ENCODE measurements around the gene PRF1.
"Not testable (repeated sequence)": the region's sequence is repeated elsewhere in the genome, so short reads cannot be mapped to it uniquely, and the experiment has no call there.

The PRF1 gene

DNA sequence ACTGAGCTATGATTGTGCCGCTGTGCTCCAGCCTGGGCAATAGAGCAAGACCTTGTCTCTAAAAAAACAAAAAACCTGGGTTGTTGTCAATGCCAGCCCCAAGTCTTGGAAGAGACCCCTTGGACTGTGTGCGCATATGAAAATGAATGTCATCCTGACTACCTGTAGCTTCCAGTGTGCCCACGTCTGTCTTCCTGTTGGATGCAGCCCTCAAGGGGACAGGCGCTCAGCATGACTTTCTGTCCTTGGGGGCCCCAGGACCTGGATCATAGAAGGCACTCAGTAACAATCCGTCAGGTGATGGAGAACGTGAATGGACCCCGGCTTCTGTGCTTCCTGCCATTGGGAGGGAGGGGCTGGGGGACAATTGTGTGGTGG is 9.0 kb downstream of the PRF1 start:
- no peak for DNase-seq (ENCODE audit: low spot score)

DNA sequence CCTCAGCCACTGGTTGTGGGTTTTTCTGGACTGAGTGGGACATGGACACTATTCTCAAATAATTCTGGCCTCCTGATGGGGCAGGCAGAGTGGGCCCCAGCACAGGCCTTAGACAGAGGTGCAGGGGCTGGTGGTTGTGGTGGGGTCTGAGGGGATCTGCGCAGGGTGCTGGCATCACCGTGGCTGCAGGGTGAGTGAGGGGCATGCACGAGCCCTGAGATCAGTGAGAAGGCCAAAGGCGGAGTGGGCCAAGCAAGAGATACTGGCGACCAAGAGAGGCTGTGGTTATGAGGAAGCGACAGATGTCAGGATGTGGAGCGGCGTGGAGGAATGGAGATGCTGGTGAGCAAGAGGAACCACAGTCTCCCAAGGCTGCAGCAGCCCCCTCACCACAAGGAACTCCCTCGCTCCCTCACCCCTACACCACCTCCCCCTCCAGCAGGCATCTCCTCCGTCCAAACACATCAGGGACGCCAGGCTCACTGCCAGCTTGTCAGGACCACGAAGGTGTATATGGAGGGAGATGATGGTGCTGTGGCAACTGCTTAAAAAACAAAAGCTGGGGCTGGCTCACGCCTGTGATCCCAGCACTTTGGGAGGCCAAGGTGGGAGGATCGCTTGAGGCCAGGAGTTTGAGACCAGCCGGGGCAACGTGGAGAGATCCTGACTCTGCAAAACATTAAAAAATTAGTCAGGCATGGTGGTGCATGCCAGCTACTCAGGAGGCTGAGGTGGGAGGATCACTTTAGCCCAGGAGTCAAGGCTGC is 9.6 kb downstream of the PRF1 start:
- no peak for DNase-seq (ENCODE audit: low spot score)

DNA sequence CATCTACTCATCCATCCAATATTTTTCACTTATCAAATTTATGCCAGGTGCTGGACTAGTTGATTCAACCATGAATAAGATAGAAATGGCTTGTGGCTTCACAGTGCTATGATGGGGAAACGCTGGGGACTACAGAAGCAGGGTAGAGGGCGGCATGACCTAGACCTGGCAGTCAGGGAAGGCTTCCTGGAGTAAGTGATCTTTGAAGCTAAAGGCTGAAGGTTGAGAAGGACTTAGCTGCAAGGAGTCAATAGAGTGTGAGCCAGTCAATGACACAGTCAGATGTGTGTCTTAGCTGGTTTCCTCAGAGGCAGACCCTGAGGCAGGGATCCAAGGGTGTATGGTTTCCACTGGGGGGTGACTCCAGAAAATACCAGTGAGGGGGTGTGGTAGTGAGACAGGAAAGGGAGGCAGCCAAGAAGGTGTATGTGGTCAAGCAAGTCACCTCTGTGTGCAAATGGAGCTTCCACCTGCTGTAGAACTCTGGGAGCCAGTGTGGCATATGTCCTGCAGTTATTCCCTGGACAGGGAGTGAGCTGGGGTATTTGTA is 10.3 kb downstream of the PRF1 start:
- no peak for DNase-seq (ENCODE audit: low spot score)

DNA sequence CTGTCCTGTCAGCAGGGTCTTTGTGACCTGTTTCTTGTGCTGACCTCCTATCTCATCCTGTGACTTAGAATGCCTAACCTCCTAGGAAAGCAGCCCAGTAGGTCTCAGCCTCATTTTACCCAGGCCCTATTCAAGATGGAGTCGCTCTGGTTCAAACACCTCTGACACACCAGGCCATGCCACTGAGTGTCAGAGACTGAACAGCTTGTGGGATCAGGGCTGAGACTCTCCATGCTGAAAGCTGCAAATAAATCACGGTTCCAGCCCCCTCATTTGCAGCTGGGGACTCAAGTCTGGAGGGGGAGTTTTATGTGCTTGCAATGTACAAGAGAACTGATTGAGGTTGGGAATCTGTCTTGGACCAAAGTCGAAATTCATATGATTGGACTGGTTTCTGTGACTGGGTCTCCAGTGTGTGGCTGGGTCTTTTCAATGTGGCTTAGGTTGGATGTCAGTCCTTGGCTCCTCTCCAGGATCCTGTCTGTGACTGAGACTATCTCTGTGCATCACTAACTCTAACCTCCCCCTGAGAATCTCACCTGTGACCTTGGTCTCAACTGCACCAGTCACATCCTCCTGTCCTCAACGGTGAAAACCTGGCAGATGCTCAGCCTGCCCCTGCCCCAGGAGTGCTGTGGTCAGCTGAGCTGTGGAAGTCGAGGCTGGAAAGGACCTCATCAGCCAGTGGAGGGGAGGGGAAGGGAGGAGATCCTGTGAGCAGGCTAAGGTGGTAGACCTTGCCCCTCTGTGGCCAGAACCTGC is 11.7 kb downstream of the PRF1 start:
- no peak for DNase-seq (ENCODE audit: low spot score)

DNA sequence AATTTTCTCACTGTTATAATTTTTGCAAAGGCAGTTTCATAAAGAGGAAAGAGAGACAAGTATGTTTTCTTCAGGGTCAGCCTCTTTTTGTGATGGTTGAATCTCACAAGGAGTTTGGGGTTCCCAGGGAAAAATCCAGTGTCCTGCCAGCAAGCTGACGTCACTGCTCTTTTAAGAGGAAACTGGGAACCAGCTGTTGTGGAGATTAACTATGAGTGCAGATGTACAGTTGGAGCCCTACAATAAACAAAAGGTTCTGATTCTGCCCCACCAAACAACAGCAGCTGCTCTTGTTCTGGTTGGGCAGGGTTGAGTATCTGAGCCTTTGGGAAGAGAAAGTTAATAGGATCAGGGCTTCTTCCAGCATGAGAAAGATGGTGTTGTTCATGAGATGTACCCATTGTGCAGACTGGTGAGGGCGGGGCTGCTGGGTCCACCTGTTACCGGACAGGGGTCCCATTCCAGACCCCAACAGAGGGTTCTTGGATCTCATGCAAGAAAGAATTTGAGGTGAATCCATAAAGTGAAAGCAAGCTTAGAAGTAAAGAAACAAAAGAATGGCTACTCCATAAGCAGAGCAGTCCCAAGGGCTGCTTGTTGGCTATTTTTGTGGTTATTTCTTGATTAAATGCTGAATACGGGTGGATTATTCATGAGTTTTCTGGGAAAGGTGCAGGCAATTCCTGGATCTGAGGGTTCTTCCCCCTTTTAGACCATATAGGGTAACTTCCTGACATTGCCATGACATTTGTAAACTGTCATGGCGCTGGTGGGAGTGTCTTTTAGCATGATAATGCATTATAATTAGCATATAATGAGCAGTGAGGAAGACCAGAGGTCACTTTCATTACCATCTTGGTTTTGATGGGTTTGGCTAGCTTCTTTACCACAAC is 12.5 kb downstream of the PRF1 start:
- DNase-seq (ENCODE audit: low spot score) = no peak

DNA sequence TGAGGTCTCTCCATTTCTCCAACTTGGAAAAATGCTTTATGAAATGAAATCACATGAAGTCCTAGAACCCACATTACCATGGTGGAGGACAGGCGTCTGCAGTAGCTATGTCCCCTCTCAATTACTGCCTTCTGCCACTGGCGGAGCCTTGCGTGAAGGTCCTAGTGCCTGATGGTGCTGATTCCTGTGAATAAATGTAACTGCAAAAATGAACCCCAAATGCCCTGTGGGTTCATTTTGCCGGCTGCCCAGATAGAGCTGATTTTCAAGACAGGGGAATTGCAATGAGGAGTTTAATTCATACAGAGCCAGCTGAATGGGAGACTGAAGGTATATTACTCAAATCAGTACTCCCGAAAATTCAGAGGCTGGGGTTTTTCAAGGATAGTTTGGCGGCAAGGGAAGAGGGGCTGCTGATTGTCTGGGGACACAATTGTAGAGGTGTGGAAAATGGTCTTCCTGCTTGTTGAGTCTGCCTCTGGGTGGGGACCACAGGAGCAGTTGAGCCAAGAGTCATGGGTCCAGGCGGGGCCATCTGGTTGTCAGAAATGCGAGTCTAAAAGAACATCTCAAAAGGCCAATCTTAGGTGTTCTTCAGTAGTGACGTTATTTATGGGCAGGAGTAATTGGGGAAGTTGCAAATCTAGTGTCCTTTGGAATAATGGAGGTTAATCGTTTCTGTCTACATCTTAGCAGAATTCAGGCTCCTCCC is 13.5 kb downstream of the PRF1 start:
- no peak for DNase-seq (ENCODE audit: low spot score)

DNA sequence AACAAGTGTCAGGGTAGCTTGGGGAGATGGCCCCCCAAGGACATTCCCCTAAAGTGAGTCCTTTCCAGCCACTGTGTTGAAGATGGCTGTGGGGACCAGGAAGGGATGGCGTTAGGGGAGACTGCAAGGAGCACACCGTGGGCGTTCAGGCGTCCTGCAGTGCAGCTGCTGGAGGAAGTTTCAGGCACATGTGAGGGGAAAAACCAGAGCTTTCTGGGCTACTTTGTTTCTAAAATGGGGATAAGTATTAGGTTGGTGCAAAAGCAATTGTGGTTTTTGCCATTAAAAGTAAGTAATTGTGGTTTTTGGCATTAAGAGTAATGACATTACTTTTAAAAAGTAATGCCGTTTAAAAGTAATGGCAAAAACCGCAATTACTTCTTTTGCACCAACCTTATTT is 14.3 kb downstream of the PRF1 start:
- no peak for DNase-seq (ENCODE audit: low spot score)

DNA sequence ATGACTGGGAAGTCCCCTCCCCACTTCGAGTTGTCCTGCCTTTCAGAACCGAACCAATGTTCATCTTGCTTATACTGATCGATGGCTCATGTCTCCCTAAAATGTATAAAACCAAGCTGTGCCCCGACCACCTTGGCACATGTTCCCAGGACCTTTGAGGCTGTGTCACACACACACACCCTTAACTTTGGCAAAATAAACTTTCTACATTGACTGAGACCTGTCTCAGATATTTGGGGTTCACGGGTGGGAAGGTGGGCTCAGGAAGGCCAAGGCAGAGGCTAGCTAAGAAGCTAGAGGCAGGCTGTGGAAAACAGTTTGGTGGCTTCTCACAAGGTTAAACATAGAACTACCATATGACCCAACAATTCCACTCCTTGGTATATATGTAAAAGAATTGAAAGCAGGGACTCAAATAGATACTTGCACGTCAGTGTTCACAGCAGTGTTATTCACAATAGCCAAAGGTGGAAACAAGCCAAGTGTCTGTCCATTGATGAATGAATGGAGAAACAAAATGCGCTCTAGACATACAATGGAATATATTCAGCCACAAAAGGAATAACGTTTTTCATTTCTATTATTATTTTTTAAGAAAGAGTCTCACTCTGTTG is 15.4 kb downstream of the PRF1 start:
- peak; percentile 51 for DNase-seq (ENCODE audit: low spot score)

DNA sequence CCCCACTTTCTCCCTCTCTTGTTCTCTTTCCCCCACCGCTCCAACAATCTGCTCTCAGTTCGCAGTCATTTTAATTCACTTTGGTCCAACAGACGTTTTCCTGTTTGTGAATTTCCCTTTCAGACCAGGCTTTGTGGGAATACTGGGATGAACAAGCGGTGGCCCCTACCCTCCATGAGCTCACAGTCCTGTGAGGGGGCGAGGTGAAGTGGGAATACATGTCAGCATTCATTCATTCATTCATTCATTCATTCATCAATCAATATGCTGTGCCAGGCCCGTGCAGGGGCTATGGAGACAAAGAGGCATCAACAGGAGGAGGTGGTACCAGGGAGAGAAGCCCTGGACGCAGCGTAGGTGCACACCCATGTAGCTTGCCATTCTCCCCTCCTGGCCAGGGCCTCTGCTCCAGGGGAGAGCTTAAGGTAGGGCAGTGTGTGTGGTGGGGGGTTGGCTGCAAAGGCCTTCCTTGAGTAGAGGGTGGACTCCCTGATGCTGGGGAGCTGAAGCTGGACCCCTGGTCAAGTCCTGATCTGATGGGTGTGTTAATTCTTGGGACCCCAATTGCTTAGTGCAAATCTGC is 16.1 kb downstream of the PRF1 start:
- no peak for DNase-seq (ENCODE audit: low spot score)

DNA sequence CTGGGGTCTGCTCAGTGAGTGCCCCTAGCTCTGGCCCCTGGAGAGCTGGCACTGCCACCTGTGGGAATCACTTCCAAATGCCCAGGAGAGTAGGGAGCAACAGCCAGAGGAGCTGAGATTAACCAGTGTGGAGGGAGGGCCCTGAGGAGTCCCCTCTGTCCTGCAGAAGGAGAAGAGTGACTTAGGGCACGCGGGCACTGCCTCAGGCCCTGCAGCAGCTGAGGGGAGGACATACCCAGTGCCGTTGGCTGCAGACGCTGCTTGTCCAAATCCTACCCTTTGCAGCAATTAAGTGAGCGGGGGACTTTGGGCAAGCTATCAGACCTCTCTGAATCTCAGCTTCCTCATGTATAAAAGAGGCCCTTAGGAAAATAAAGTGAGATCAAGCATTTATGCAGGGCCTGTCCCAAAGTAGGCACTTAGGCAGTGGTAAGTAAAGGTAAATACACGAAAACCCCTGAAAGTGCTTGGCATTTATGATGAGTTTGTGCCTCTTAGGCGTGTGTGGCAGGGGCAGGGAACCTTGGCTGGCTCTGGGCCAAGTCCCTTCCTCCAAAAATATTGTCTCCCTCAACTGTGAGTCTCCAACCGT is 16.9 kb downstream of the PRF1 start:
- no peak for DNase-seq (ENCODE audit: low spot score)

DNA sequence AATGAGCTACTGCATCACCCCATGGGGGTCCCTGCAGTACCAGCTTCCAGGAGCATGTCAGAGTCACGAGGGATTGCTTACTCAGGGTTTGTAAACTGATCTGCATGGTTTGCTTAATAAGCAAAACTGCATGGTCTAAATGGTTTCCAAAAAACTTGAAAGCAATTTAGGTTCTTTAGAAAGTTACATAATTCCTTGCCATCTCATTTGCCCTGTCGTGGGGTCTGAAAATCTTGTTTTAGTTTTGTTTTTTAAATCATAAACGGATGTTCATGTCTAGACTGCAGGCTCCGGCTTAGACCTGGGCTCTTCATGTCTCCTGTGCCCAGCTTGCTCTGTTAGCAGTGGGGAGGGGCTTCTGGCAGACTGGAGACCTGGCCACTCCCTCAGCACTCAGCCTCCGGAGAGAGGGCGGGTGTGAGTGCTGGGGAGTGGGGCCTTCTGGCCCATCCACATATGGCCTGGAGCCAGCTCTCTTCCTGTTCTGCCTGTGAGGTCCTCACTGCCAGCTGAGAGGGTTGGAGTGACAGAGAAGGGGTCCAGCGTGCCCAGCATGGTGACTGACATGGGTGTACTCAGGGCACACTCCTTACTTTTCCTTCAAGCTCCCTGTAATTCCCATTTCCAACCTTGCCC is 17.5 kb downstream of the PRF1 start:
- DNase-seq (ENCODE audit: low spot score) = no peak

DNA sequence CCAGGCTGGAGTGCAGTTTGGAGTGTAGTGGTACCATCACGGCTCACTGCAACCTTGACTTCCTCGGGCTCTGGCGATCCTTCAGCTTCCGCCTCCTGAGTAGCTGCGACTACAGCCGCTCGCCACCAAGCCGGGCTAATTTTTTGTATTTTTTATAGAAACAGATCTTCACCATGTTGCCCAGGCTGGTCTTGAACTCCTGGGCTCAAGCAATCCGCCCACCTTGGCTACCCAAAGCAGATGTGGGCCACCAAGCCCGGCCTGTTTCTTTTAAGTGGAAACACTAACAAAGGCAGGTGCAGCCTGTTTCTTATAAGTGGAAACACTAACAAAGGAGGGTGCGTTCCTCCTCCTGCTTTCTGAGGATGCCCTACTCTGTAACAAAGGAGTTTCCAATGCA is 18.2 kb downstream of the PRF1 start:
- no peak for DNase-seq (ENCODE audit: low spot score)

DNA sequence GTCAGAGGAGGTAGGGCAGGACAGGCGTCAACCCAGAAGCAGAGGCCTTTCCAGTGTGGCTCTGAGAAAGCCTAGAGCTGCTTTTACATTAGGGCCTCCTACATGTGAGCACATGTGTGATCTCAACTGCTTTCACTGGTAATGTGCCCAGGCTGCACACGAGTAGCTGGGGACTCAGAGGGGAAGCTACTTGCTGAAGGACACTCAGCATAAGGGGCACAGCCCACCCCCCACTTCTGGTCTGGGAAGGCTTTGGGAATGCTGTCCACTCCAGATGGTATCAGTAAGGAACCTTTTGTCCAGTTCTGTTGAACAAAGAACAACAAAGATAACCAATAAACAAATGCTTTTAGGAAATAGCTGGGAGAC is 18.9 kb downstream of the PRF1 start:
- no peak for DNase-seq (ENCODE audit: low spot score)

DNA sequence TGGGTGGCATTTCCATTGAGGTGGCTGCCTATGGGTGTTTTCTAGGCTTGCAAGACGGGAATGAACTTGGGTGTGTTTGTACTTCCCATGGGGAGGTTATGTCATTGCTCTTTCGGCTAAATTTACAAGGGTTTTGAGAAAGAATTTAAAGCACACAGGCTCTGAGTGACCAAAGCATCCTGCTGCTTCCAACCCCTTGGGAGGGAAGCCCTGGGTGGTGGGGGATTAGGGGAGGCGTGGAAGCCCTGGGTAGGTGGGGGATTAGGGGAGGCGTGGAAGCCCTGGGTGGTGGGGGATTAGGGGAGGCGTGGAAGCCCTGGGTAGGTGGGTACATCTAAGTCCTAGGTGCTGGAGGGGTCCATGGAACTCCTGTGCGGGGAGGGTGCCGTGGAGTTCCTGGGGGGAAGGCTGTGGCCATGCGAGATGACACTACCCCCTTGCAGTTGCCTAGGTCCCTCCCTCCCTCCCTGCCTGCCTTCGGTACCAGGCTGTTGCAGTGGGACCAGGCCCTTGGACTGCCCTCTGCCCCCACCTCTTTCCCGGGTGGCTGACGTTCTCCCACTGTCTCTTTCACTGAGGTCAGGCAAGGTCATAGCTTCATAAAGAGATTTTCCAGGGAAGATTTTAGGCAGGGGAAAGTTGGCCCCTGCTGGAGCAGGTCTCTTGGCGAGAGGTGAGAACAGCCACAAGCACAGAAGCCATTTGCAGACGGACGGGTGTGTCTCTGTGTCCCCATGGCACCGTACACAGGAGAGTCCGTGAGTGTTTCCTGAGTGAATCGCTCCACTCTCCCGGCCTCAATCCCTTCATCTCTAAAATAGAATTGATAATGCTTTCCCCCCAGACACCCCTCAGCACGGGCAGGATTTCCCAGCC is 19.5 kb downstream of the PRF1 start:
- no peak for DNase-seq (ENCODE audit: low spot score)

DNA sequence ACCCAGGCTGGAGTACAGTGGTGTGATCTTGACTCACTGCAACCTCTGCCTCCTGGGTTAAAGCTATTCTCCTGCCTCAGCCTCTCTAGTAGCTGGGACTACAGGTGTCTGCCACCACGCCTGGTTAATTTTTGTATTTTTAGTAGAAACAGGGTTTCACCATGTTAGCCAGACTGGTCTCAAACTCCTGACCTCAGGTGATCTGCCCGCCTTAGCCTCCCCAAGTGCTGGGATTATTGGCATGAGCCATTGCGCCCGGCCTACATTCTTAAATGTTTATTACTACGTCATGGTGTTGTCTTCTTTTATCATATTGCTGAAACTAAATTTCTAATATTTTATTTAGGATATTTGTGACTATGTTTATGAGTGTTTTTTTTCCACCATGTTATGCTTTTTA is 21.4 kb downstream of the PRF1 start:
- not testable (repeated sequence) for DNase-seq (ENCODE audit: low spot score)

DNA sequence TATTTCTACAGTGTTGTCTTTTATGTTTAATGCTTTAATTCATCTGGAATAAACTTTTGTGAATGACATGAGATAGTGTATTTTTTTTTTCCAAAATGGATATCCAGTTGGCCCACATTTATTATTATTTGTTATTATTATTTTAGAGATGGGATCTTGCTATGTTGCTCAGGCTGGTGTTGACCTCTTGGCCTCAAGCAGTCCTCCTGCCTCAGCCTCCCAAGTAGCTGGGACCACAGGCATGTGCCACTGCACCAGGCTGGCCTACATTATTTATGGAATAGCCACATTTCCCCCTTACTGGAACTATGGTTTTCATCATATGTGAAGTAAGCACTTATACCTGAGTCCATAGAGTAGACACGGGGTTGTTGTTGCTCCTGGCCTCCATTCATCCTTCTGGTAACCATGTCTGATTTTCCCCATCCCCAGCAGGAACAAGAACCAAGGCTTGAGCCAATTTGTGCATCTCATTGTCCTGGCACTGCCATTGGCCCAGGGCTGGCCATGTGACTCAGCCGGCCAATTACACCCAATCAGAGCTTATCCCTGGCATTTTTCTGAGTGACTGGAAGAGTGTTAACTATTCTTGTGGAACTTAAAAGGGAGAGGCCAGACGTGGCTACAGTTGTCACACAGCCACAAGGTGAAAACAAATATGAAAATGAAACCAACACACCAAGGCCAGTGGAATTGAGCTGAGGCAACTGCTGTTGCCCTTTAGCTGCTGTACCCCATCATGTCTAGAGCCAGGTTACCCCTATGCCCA is 23.1 kb downstream of the PRF1 start:
- peak; percentile 46 for DNase-seq (ENCODE audit: low spot score)

DNA sequence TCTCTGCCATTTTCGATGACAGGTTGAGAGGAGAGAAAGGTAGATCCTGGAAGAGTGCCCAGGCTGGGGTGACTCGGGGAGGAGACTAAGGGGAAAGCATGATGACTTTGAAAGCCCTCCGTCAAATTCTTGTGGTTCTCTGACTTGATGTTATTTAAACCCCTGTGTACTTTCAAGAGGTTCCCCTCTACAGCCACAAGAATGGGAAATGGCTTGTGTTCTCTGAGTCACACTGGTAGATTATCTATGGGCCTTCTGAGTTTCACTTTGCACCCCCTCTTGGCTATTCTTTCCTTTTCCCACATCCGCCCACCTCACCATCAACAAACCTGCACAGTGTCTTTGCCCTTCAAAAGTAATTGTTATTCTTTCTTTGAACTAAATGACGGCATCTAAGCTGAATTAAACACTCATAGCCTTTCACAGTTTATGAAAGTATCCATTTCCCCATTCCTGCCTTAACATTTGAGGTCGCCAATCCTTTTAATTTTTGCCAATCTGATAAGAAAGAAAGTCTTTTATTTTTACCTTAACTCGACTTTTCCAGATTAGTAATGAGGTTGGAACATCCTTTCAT is 24.1 kb downstream of the PRF1 start:
- DNase-seq (ENCODE audit: low spot score) = peak; percentile 89
